MCF 10A (cell line): Measurements from ENCODE around the gene BSPRY. TPM values are rescaled to one million over a fixed set of nuclear protein-coding genes. Genes with fewer than 3 reads are reported as not detected.

Experiments
- BruUV-seq: library from RNA; stranded (reverse); fragments of 400-500 nt; replicated peaks from 2 replicates; lab custom pipeline; 2021; lab: Mats Ljungman, UMichigan
- CTCF ChIA-PET: fragments of 300-600 bp; sonication (Branson Sonifier 250); formaldehyde crosslinking; extraction: SDS; loops from one replicate; lab custom pipeline; 2021; ENCODE audit warnings: antibody characterized with exemption, inconsistent platforms; lab: Yijun Ruan, JAX
- POLR2A ChIA-PET: fragments of 300-600, 350-650 bp; sonication (Branson Sonifier 250); formaldehyde crosslinking; extraction: SDS; loops from one replicate; lab custom pipeline; 2020; ENCODE audit warnings: antibody characterized with exemption, inconsistent platforms; lab: Yijun Ruan, JAX
- DNase-seq: peaks from one replicate; pipeline ENCODE4 v3.0.0-alpha.2; 2018; ENCODE audit not compliant: unreplicated experiment
- H3K27ac Mint-ChIP-seq: one replicate; pipeline ENCODE4 v1.8.0; 2022; ENCODE audit warnings: mild to moderate bottlenecking, low read depth, mixed read lengths; ENCODE audit not compliant: unreplicated experiment
- H3K27me3 Mint-ChIP-seq: one replicate; pipeline ENCODE4 v1.8.0; 2022; ENCODE audit warnings: mixed read lengths; ENCODE audit not compliant: insufficient read depth, unreplicated experiment
- H3K36me3 Mint-ChIP-seq: one replicate; pipeline ENCODE4 v1.8.0; 2022; ENCODE audit warnings: mild to moderate bottlenecking, moderate library complexity, mixed read lengths; ENCODE audit not compliant: insufficient read depth, unreplicated experiment
- H3K4me1 Mint-ChIP-seq: one replicate; pipeline ENCODE4 v1.8.0; 2022; ENCODE audit warnings: mixed read lengths; ENCODE audit not compliant: insufficient read depth, unreplicated experiment
- H3K4me3 Mint-ChIP-seq: one replicate; pipeline ENCODE4 v1.8.0; 2022; ENCODE audit warnings: mild to moderate bottlenecking, moderate library complexity, mixed read lengths; ENCODE audit not compliant: unreplicated experiment
- H3K9me3 Mint-ChIP-seq: one replicate; pipeline ENCODE4 v1.8.0; 2022; ENCODE audit warnings: mixed read lengths; ENCODE audit not compliant: unreplicated experiment
- CTCF ChIP-seq: fragments of 200-600 bp; IDR thresholded peaks from one replicate; pipeline ENCODE4 v1.8.0; 2022; ENCODE audit warnings: antibody characterized with exemption, mild to moderate bottlenecking; ENCODE audit not compliant: unreplicated experiment
- intact Hi-C: fragments of 100-400 bp; cut with micrococcal nuclease; formaldehyde crosslinking; loops from 2 replicates; pipeline ENCODE4 v1.14.1; 2022
- total RNA-seq: library from RNA; stranded (reverse); gene quantifications from 2 replicates; pipeline ENCODE4 v1.2.3, GENCODE V29; 2022

BSPRY gene
- total RNA-seq, 1 experiment from 2014 or later, result 0.21 TPM

- no TSS peak for BruUV-seq
- no peak overlapping the region for H3K27ac Mint-ChIP-seq
- H3K4me3 Mint-ChIP-seq, result no peak overlapping the region
- intact Hi-C loops, result loop anchor here (1.0 kb wide), 1 partner anchor 17 kb away; no protein-coding TSS in a partner anchor
- no peaks in the 10 kb centered on the region for H3K9me3 Mint-ChIP-seq
- TF ChIP-seq CTCF, result no peak
- H3K4me1 Mint-ChIP-seq, result no peaks in the 10 kb centered on the region
- POLR2A ChIA-PET, result no interaction called here
- CTCF ChIA-PET, result interaction anchor here (0.6 kb wide), 1 partner anchor 399 kb away, joined by 3 read pairs; no protein-coding TSS in a partner anchor
- H3K36me3 Mint-ChIP-seq, result peaks cover 11% of the 10 kb centered on the region
- no peak for DNase-seq
- no peaks in the 10 kb centered on the region for H3K27me3 Mint-ChIP-seq
Observed at GRCh38 chr9:113331780-113332179, 17.6 kb upstream of the BSPRY start.

GRCh38 chr9:113337714-113338113, 11.6 kb upstream of the BSPRY start:
- intact Hi-C loops, result no loop called here
- H3K36me3 Mint-ChIP-seq, result no peaks in the 10 kb centered on the region
- ChIA-PET CTCF (interaction anchor here (0.7 kb wide), 1 partner anchor 248 kb away, joined by 3 read pairs; no protein-coding TSS in a partner anchor), POLR2A (interaction anchor here (0.7 kb wide), 1 partner anchor 73 kb away, joined by 4 read pairs; the partner anchor contains the start of genes C9orf43 and POLE3)
- no peak for DNase-seq
- peaks cover 20% of the 10 kb centered on the region for H3K4me1 Mint-ChIP-seq
- no peak overlapping the region for H3K27ac Mint-ChIP-seq
- H3K9me3 Mint-ChIP-seq, result no peaks in the 10 kb centered on the region
- no peak overlapping the region for H3K4me3 Mint-ChIP-seq
- no peak for TF ChIP-seq CTCF
- BruUV-seq, result no TSS peak
- H3K27me3 Mint-ChIP-seq, result no peaks in the 10 kb centered on the region

GRCh38 chr9:113340011-113340699, 9.2 kb upstream of the BSPRY start, which contains the start of gene WDR31:
Gene WDR31 (minus strand): TSS chr9:113340275. CDS start chr9:113332022, 8,253 bp downstream.
- intact Hi-C loops, result no loop called here
- Mint-ChIP-seq H3K27me3 (no peaks in the 10 kb centered on the region), H3K9me3 (no peaks in the 10 kb centered on the region), H3K36me3 (no peaks in the 10 kb centered on the region), H3K4me1 (peaks cover 20% of the 10 kb centered on the region), H3K27ac (peak within 1 kb of the TSS; percentile 76), H3K4me3 (peak within 1 kb of the TSS; percentile 80)
- TF ChIP-seq CTCF, result no peak
- BruUV-seq, result no TSS peak
- DNase-seq, result peak; percentile 82
- POLR2A ChIA-PET, result interaction anchor here (0.6 to 2.1 kb wide), 12 partner anchors 8 to 189 kb away, joined by 3 to 20 read pairs (median 4); partner anchors contain the start of genes ALAD, BSPRY, C9orf43 and CDC26
- CTCF ChIA-PET, result interaction anchor here (0.6 to 2.1 kb wide), 14 partner anchors 9 to 1254 kb away, joined by 3 to 9 read pairs (median 4); partner anchors contain the start of genes ALAD and BSPRY

GRCh38 chr9:113341712-113342410, 7.5 kb upstream of the BSPRY start:
- ChIA-PET CTCF (interaction anchor here (0.7 kb wide), 1 partner anchor 282 kb away, joined by 3 read pairs; no protein-coding TSS in a partner anchor), POLR2A (interaction anchor here (1.0 kb wide), 1 partner anchor 66 kb away, joined by 4 read pairs; the partner anchor contains the start of genes CDC26 and PRPF4)
- no peaks in the 10 kb centered on the region for H3K27me3 Mint-ChIP-seq
- H3K4me1 Mint-ChIP-seq, result peaks cover 20% of the 10 kb centered on the region
- intact Hi-C loops, result no loop called here
- no TSS peak for BruUV-seq
- H3K36me3 Mint-ChIP-seq, result no peaks in the 10 kb centered on the region
- peak overlapping the region; percentile 80 for H3K4me3 Mint-ChIP-seq
- H3K9me3 Mint-ChIP-seq, result no peaks in the 10 kb centered on the region
- TF ChIP-seq CTCF, result no peak
- peak; percentile 24 for DNase-seq
- no peak overlapping the region for H3K27ac Mint-ChIP-seq
